GM18517 (cell line): ENCODE results near the gene SLX4.

Experiments
- ATAC-seq: cut with Tn5 transposase; IDR thresholded peaks from one replicate; pipeline ENCODE4 v1.9.1; 2021; ENCODE audit warnings: mild to moderate bottlenecking, moderate library complexity; ENCODE audit not compliant: unreplicated experiment

SLX4 gene

DNA sequence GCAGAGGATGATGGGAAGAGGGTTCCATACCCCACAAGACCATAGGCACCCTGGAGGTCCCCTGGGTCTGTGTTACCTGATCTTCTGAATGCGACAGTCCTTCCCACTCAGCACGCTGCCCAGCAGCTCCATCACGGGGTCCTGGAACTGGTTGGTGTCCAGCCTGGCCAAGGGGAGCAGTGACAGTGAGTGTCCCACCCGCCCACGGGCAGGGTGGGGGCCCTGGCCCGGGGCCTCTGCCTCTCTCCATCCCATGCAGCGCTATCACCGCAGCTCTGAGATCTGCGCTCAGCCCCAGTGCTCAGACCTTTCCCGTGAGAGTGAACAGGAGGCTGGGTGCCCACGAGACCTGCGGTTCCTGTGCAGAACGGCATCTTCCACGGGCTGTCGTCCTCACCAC lies 49.8 kb downstream of the SLX4 start:
- no peak for ATAC-seq

DNA sequence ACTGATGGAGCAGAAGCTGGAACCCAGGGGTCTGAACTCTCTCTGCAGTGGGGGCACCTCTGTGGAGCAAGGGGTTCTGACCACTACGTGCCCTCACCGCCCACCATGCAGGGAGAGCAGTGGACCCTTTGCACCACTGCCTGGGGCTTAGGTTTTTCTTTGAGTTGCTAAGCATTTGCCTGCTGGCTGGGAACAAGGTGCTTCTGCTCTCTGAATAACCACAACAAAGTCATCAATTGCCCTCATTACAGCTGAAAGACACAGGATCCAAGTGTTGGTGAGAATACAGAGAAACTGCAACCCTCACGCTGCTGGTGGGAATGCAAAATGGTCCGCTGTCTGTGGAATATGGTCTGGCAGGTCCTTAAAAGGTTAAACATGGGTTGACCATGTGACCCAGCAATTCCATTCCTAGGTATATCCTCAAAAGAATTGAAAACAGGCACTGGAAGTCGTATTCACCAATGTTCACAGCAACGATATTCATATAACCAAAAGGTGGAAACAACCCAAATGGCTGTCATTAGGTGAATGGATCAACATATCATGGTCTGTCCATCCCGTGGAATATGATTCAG lies 57.0 kb downstream of the SLX4 start:
- ATAC-seq, result no peak

DNA sequence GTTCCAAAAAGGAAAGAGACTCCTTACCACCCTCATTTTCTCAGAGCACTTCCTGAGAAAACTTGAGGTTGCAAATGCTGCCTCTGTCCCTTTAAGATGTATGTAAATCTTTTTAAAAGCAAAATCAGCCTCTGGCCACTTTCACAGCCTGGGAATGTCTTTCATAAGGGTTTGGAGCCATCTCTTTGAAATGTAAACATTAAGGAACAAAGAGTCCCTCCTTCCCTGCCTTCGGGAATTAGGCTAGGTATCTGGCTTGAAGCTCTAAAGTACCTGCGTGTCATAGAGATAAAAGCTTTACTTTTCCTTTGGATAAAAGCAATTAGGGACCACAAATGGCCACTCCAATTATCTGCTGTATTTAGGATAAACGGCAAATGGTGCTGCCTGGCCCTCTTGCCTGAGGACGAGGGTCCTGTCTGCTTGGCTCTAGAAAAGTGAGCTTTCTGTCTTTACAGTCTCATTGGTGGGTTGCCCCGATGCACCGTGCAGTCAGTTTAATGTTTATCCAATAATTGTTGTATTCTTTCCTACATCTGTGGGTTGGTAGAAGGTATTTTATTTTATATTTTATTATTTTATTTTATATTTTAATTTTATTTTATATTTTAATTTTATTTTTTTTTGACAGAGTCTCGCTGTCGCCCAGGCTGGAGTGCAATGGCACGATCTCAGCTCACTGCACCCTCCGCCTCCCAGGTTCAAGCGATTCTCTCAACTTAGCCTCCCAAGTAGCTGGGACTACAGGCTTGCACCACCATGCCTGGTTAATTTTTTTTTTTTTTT lies 58.1 kb downstream of the SLX4 start:
- ATAC-seq, result no peak

DNA sequence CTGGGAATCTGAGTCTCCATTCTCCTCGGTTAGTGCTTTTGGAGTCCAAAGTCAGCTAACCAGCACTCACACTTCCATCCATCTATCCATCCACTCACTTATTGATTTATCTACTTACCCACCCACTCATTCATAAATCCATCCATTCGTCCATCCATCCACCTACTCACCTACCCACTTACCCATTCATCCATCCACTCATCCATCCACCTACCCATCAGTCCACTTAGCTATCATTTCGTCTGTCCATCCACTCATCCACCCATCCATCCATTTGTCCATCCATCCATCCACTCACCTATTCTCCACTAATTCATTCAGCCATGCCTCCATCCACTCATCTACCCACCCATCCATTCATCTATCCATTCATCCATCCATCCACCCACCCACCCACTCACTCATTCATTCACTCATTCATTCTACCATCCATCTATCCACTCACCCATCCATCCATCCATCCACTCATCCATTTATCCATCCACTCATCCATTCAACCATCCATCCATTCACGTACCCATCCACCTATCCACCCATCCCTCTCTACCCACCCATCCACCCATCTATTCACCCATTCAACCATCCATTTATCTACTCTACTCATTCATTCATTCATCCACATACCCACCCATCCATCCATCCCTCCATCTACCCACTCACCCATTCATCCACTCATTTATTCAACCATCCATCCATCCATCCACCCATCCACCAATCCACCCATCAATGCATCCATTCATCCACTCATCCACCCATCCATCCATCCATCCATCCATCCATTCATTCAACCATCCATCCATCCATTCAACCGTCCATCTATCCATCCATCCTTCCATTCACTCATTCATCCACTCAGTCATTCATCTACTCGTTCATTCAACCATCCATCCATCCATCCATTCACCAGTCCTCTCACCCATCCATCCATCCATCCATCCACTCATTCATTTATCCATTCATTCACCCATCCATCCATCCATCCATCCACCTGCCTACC lies 60.3 kb downstream of the SLX4 start:
- ATAC-seq, result no peak

DNA sequence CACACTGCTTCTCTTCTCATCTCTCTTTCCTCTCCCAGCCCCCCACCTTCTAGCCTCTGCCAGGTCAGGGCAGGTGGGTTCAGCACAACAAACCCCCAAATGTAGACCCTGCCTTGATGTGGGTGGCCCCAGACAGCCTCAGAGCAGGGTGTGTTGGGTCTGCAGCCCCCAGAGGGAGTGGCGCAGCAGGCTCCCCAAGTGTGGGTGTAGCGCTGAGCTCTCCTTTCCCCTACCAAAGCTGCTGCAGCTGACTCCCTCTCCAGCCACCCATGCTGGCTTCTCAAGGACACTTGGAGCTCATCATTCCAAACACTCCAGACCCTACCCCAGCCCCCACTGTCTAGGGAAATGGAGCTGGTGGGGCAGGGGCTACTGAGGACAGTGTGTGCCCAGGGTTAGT lies 61.5 kb downstream of the SLX4 start:
- no peak for ATAC-seq

DNA sequence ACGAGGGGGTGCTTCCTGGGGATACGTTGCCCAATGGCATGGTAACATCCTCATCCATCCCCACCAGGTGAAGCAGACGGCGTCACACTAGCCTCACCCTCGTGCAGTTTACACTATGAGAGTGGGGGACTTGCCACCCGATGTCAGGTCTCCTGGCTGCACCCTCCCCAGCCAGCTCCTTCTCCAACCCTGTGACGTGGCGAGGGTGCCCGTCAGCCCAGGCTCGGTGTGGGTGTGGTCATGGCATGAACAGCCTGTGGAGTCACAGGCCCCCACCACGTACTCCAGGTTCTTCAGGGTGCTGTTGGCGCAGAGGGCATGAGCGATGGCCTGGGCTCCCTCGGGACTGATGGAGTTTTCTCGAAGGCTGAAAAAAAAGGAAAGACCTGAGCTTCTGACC lies 62.5 kb downstream of the SLX4 start:
- no peak for ATAC-seq

DNA sequence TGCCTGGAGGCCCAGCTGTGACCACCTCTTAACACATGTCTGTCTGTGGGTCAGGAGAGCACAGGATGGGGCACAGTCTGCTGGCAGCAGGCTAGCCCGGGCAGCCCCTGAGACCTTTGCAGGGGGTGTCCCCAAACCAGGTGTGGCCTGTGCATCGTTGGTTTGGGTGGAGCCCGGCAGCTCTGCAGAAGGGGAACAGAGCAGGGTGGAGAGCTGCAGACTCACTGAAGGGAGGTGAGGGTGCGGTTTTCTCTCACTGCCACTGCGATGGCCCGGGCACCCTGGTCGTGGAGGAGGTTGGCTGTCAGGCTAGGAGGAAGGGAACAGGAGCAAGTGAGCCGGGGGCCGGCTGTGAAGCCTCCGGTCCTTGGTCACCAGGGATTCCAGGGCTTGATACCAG lies 63.0 kb downstream of the SLX4 start:
- ATAC-seq, result no peak

DNA sequence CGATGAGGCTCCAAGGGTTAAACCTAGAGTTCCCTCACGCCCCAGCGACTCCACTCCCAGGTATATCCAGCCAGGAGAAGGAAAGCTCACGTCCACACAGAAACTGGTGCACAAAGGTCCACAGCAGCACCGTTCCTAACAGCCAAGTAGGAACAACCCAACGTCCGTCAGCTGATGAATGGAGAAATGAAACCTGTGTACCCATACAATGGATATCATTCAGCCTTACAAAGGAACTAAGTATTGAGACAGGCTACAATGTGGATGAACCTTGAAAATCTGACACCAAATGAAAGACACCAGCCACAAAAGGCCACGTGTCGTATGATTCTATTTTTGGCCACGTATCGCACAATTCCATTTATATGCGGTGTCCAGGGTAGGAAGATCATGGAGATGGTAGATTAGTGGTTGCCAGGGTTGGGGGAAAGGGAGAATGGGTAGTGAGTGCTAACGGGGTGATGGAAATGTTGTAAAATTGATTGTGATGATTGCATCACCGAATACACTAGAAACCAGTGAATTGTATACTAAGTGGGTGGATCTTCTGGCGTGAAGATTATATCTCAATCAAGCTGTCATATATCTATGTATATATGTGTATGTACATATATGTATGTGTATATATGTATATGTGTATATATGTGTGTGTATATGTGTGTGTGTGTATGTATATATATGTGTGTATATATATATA lies 64.3 kb downstream of the SLX4 start:
- ATAC-seq, result no peak

DNA sequence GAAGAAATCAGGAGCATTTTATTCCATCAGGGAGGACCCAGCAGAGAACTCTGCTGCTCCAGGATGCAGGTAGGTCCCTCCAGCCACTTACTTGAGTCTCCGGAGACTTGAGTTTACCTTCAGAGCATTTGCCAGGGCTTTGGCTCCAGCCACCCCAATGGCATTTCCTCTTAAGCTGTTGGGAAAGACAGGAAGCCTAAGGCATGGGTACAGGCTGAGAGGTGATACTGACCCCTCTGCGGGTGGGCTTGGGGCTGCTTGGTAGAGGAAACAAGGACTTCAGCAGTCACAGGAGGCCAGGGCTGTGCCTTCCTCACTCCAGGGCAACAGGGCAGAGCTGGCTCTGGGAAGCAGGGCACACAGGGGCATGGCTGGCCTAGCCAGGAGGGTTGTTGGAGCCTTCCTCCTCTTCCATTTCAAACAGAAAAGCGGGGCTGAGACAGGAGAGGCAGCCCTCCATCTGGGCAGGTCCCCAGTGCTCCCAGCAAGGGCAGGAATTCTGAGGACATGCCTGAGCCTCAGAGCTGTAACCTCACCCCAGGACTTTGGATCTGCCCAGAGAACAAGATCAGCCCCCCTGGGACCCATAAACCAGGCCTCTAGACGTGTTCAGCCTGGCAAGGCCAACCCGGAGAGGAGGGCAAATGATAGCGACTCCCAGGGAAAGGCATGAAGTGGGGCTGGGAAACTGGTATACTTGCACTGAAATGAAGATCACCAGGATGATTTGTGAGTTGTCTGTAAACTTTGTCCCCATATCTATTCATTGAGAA lies 68.6 kb downstream of the SLX4 start:
- no peak for ATAC-seq

DNA sequence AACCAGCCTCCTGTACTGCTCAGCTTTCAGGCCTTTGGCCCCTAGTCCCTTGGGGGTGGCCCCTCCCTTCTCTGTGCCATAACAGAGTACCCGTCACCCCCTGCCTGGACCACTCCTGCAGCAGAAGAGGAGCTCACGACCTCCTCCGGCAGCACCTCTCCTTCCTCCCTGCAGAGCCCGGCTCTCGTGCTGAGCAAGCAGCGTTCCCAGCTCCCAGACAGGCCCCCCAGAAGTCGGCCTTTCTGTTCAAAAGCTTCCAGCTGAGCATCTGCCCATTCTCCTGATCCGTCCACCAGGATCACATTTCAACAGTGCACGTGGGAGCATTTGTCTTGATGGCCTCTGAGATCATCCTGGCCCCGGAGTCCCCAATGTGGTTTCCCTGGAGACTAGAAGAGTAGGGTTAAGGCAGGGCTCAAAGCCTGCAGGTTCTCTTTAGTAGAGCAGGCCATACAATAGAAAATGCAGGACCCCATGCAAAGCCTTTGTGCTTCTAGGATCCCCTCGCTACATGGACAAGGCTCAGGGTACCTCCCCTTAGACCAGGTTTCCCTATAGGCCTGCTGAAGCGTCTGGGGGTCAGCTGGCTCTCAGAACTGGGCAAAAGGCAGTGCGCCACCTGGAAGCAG lies 69.8 kb downstream of the SLX4 start:
- no peak for ATAC-seq

DNA sequence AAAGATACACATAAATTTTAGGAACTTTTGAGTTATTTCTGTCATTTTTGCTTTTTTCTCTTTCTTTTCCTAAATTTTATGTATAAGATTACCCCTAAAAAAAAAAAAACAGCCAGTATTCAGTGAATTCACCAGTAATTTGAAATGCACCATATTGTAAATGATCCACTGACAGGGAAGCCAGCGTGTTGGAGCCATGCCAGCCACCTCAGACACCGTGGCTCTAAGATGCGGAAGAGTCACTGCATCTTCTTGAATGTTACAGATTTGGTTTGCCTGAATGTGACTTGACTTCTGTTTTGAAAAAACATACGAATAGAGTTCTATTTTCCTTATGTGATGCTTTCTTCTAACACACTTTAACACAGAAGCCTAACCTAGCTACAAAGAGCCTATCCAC lies 73.2 kb downstream of the SLX4 start:
- ATAC-seq, result no peak

DNA sequence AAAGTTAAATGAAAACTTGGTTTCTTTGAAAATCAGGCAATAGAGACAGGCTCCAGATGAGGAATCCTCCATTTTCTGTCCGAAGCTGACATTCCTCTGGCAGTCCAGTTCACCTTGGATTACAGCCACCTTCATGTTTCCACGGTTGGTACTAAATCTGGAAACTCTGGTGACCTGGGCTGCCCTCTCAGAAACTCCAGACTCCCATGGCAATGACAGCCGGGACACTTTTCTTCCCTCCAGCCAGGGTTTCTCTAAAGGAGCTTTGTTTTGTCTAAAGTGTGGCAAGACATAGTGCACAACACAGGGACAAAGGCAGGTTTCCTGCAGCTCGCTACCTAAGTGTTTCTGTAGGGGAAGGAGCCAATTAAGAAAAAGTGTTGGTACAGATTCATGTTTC lies 74.6 kb downstream of the SLX4 start:
- ATAC-seq, result no peak

DNA sequence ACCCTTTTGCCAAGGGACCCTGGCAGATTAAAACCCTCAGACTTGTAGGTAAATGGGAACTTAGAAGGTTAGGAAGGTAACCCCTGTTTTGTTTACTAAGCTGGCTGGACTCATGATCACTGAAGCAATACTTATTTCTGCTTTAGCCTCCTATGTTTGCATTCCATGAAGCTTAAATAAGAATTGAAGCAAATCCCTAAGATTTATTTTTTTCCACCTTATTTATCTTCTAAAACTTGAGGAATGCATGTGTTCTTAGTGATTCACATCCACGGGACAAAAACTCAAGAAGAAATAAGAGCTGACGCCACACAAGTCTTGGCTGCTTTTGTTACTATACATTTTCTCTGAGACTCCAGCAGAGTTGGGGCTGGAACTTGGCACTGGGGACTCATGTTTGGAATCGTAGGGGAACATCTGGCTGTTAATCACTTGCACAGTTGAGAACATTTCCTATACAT lies 75.1 kb downstream of the SLX4 start:
- no peak for ATAC-seq

DNA sequence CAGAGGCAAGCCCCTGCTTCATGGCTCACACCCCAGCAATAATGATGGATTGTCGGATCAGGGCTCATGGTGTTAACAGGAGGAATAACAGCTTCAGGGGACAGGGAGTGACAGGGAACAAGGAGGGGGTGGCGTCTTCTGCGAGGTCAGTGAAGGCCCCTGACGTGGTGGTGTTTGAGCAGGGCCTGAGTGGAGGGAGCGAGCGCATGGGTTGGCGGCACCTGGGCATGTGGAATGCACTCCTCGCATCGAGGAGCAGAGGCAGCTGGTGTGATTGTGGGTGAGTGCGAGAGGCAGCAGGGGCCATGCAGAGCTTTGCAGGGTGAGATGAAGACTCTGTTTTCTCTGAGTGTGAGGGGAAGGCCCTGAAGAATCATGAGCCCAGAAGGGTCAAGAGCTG lies 77.3 kb downstream of the SLX4 start:
- ATAC-seq, result no peak

DNA sequence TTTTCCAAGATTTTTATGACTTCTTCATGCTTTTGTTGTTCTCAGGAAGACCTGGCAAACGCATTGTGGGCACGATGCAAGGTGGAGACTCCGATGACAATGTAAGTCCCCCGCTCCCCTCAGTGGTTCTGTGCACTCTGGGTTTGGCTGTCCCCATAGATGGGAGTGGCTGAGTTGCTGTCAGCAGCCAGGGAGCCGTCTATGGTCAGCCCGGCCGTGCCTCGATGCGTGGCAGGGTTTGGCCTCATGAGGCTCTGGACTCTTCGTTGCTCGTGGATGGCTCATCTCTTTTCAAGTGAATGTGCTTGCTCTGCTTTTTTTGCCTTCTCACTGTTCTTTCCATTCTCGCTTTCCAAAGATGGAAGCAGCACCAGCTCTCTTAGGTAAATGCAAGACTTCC lies 78.7 kb downstream of the SLX4 start:
- no peak for ATAC-seq
